Measurements from ENCODE around the gene STRN.
"Not testable (repeated sequence)": the region's sequence is repeated elsewhere in the genome, so short reads cannot be mapped to it uniquely, and the experiment has no call there.

Gene STRN

GRCh38 chr2:36906277-36906676, 60.1 kb downstream of the STRN start:
- DNase-seq: no peak

- DNase-seq: no peak
These were observed 61.7 kb downstream of the STRN start for GRCh38 chr2:36904636-36905035.

- DNase-seq: no peak
These were observed 63.8 kb downstream of the STRN start for GRCh38 chr2:36902385-36903120.

GRCh38 chr2:36892805-36893204, 73.5 kb downstream of the STRN start:
- DNase-seq: no peak

- no peak for DNase-seq
These were observed 76.5 kb downstream of the STRN start for GRCh38 chr2:36889795-36890194.

GRCh38 chr2:36887095-36887494, 79.2 kb downstream of the STRN start:
- DNase-seq: not testable (repeated sequence)

- no peak for DNase-seq
These were observed 79.7 kb downstream of the STRN start for GRCh38 chr2:36886664-36887063.

GRCh38 chr2:36885605-36886004, 80.7 kb downstream of the STRN start:
- no peak for DNase-seq

- no peak for DNase-seq
These were observed 83.8 kb downstream of the STRN start for GRCh38 chr2:36882532-36882931.

- no peak for DNase-seq
These were observed 84.5 kb downstream of the STRN start for GRCh38 chr2:36881816-36882215.

- no peak for DNase-seq
These were observed 87.9 kb downstream of the STRN start for GRCh38 chr2:36878429-36878828.

- DNase-seq: no peak
These were observed 95.1 kb downstream of the STRN start for GRCh38 chr2:36871068-36871707.

- DNase-seq: no peak
These were observed 96.7 kb downstream of the STRN start for GRCh38 chr2:36869606-36870005.

GRCh38 chr2:36861896-36862295, 104.4 kb downstream of the STRN start:
- no peak for DNase-seq

- no peak for DNase-seq
These were observed 107.0 kb downstream of the STRN start for GRCh38 chr2:36859366-36859792.

- no peak for DNase-seq
These were observed 107.6 kb downstream of the STRN start for GRCh38 chr2:36858551-36859365.

- DNase-seq: no peak
These were observed 108.6 kb downstream of the STRN start for GRCh38 chr2:36857713-36858112.

- DNase-seq: no peak
These were observed 110.9 kb downstream of the STRN start for GRCh38 chr2:36855429-36855828.

GRCh38 chr2:36854241-36854640, 112.1 kb downstream of the STRN start:
- DNase-seq: no peak

GRCh38 chr2:36849265-36849664, 117.1 kb downstream of the STRN start:
- DNase-seq: no peak

- DNase-seq: no peak
These were observed 122.5 kb downstream of the STRN start for GRCh38 chr2:36843838-36844237.

- DNase-seq: no peak
These were observed 126.2 kb downstream of the STRN start for GRCh38 chr2:36839976-36840617.
